ENCODE measurements around the gene SNX25.
"Not testable (repeated sequence)": the region's sequence is repeated elsewhere in the genome, so short reads cannot be mapped to it uniquely, and the experiment has no call there.

SNX25 gene

GRCh38 chr4:185192059-185192458 lies 17.3 kb upstream of the SNX25 start:
- Mint-ChIP-seq H3K27me3 (ENCODE audit: low read depth) (no peaks in the 10 kb centered on the region), H3K4me1 (peaks cover 4% of the 10 kb centered on the region), H3K27ac (no peak overlapping the region), H3K4me3 (no peak overlapping the region), H3K9me3 (no peaks in the 10 kb centered on the region), H3K36me3 (ENCODE audit: low read depth) (peaks cover 29% of the 10 kb centered on the region)
- TF ChIP-seq, protein P1, sequence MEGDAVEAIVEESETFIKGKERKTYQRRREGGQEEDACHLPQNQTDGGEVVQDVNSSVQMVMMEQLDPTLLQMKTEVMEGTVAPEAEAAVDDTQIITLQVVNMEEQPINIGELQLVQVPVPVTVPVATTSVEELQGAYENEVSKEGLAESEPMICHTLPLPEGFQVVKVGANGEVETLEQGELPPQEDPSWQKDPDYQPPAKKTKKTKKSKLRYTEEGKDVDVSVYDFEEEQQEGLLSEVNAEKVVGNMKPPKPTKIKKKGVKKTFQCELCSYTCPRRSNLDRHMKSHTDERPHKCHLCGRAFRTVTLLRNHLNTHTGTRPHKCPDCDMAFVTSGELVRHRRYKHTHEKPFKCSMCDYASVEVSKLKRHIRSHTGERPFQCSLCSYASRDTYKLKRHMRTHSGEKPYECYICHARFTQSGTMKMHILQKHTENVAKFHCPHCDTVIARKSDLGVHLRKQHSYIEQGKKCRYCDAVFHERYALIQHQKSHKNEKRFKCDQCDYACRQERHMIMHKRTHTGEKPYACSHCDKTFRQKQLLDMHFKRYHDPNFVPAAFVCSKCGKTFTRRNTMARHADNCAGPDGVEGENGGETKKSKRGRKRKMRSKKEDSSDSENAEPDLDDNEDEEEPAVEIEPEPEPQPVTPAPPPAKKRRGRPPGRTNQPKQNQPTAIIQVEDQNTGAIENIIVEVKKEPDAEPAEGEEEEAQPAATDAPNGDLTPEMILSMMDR (IDR thresholded peaks at IDR 0.05; ENCODE audit: unreplicated experiment in 3 of 3), result no peak

DNA sequence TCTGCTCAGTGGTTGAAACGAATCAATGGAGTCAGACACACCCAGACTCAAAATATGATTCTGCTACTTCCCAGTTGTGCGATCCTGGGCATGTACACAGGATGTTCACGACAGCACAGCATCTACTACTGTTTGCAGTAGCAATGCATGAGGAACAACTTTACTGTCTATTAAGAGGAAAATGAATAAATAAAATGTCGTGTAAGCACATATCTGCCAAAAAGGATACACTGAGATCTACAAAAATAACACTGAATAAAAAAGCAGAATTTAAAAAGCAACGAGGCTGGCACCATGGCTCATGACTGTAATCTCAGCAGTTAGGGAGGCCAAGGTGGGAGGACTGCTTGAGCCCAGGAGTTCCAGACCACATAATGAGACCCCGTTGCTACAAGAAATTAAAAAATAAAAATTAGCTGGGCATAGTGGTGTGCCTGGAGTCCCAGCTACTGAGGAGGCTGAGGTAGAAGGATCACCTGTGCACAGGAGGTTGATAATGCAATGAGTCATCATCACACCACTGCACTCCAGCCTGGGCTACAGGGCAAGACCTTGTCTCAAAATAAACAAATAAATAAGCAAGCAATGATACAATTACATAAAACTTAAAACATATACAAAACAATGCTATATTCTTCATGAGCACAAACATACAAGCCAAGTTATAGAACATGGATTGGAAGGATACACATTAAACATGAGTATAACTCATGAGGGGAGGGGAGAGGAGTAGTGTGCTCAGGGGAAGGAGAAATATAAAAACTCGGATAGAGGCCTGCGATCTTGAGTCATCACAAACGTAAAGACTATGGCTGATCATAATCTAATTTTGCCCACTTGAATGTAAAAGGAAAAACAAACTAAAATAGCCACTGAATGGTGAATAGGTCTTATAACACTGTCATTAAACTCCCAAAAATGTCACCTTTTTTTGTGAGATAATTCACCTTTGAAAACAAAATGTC lies 14.2 kb upstream of the SNX25 start:
- Mint-ChIP-seq H3K27me3 (ENCODE audit: low read depth) (no peaks in the 10 kb centered on the region), H3K4me3 (no peak overlapping the region), H3K36me3 (ENCODE audit: low read depth) (peaks cover 24% of the 10 kb centered on the region), H3K4me1 (peaks cover 5% of the 10 kb centered on the region), H3K27ac (no peak overlapping the region), H3K9me3 (no peaks in the 10 kb centered on the region)
- TF ChIP-seq, protein P1 (IDR thresholded peaks at IDR 0.05; ENCODE audit: unreplicated experiment in 3 of 3), result no peak

DNA sequence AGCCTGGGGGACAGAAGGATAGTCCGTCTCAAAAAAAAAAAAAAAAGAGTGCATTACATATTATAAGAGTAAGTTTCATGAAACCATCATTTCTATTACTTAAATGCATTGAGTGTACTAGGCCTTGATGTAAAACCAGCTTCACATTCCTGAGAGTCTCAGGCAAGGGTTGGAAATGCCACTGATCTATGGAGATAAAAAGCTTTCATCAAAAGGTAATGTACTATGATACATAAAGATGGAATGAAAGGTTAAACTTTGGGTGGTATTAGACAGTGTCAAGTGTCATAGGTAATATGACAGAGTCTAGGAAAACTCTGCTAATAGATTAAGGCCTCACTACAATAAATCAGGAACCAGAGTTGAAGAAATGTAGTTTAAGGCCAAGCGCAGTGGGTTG lies 13.0 kb upstream of the SNX25 start:
- Mint-ChIP-seq H3K36me3 (ENCODE audit: low read depth) (peaks cover 15% of the 10 kb centered on the region), H3K27me3 (ENCODE audit: low read depth) (no peaks in the 10 kb centered on the region), H3K27ac (no peak overlapping the region), H3K4me1 (peaks cover 5% of the 10 kb centered on the region), H3K4me3 (no peak overlapping the region), H3K9me3 (no peaks in the 10 kb centered on the region)
- TF ChIP-seq, protein P1 (IDR thresholded peaks at IDR 0.05; ENCODE audit: unreplicated experiment in 3 of 3), result no peak

DNA sequence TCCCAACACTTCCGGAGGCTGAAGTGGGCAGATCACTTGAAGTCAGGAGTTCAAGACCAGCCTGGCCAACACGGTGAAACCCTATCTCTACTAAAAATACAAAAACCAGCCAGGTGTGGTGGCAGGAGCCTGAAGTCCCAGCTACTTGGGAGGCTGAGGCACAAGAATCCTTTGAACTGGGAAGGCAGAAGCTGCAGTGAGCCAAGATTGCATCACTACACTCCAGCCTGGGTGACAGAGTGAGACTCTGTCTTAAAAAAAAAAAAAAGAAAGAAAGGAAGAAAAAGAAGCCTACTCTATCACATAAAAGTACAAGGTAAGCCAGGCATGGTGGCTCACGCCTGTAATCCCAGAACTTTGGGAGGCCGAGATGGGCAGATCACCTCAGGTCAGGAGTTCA lies 11.2 kb upstream of the SNX25 start:
- not testable (repeated sequence) for H3K27me3 Mint-ChIP-seq (ENCODE audit: low read depth); H3K4me3 Mint-ChIP-seq; H3K9me3 Mint-ChIP-seq; H3K36me3 Mint-ChIP-seq (ENCODE audit: low read depth)
- Mint-ChIP-seq H3K27ac (peak overlapping the region in 1 of 3 experiments; percentile 48), H3K4me1 (peaks cover 20% of the 10 kb centered on the region)

DNA sequence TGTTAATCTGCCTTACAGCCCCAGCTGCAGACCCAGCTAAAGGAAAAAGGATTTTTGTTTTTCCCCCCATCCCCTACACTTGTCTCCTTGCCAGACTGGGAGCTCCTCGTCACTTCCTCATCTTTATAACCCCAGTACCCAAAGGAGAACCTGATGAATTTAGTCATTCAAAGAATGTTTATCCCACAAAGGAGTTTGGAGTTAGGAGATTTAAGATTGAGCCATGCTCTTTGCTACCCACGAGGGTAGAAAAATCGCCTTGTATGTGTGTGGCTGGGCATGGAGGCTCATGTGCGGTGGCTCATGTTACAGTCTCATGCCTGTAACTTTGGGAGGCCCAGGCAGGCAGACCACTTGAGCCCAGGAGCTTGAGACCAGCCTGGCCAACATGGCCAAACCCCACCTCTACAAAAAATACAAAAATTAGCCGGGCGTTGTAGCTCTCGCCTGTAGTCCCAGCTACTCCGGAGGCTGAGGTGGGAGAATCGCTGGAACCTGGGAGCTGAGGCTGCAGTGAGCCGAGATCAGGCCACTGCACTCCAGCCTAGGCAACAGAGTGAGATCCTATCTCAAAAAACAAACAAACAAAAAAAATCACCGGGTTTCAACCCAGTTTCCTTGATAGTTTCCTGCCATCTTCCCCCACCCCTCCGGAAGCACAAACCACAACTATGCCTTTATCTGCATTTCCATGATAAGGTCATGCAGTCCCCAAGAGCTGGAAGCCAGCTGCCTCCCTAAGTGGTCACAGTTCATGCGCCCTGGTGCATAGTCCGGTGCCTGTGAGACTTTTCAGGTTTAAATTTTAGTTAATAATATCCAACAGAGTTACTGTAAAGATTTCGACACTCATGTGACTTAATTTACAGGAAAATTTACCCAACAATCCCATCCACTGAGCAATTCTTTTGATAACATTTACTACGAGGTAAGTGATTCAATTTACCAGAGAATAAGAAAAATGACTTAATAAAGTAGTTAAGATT lies 7.1 kb upstream of the SNX25 start:
- Mint-ChIP-seq H3K9me3 (no peaks in the 10 kb centered on the region), H3K4me1 (peaks cover 34% of the 10 kb centered on the region), H3K27me3 (ENCODE audit: low read depth) (no peaks in the 10 kb centered on the region), H3K27ac (peak overlapping the region; percentile 96 to 99 (median 97)), H3K36me3 (ENCODE audit: low read depth) (peaks cover 10% of the 10 kb centered on the region), H3K4me3 (peak overlapping the region; percentile 97 to 99 (median 98))
- TF ChIP-seq, protein P1 (IDR thresholded peaks at IDR 0.05; ENCODE audit: unreplicated experiment in 3 of 3), result no peak

DNA sequence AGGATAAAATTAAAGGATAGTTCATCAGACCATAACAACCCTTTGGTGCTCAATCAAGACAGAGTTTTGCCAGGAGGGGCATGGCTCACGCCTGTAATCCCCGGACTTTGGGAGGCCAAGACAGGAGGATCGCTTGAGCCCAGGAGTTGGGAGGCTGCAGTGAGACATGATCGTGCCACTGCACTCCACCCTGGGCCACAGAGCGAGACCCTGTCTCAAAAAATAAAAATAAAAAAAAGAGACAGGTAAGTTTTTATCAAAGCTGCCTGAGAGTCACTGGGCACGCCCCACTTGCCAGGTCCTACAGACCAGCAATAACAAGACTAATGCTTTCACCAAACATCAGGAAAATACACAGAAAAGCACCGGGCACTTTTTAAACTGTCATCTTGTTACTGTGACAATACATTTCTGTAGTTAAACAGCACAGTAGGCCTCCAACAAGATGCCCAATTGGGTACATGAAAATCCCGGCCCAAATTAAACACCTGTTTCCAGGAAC lies 6.4 kb upstream of the SNX25 start:
- H3K36me3 Mint-ChIP-seq (ENCODE audit: low read depth), result peaks cover 7% of the 10 kb centered on the region
- H3K27ac Mint-ChIP-seq, result peak overlapping the region; percentile 96 to 99 (median 97)
- H3K4me3 Mint-ChIP-seq, result peak overlapping the region; percentile 97 to 99 (median 98)
- H3K27me3 Mint-ChIP-seq (ENCODE audit: low read depth), result no peaks in the 10 kb centered on the region
- no peaks in the 10 kb centered on the region for H3K9me3 Mint-ChIP-seq
- H3K4me1 Mint-ChIP-seq, result peaks cover 34% of the 10 kb centered on the region
- TF ChIP-seq, protein P1 (IDR thresholded peaks at IDR 0.05; ENCODE audit: unreplicated experiment in 3 of 3), result no peak
